HepG2 (cell line): Measurements from ENCODE around the gene TMEM174. TPM values are rescaled to one million over a fixed set of nuclear protein-coding genes. Genes with fewer than 3 reads are reported as not detected.

Experiments used
- CCAR2 ChIP-seq: fragments of 200-400 bp; formaldehyde crosslinking; optimal IDR thresholded peaks from 2 replicates; pipeline ENCODE3; 2018; ENCODE audit warnings: low read depth, mild to moderate bottlenecking, low read length, moderate library complexity
- DZIP1 ChIP-seq: sonication (generic); formaldehyde crosslinking; IDR thresholded peaks from 2 replicates; pipeline ENCODE4 v1.5.0; 2020; ENCODE audit warnings: mild to moderate bottlenecking, missing genetic modification reagents
- GFI1 ChIP-seq: sonication (generic); formaldehyde crosslinking; IDR thresholded peaks from 2 replicates; pipeline ENCODE4 v1.5.0; 2020; ENCODE audit warnings: missing genetic modification reagents, mild to moderate bottlenecking, borderline replicate concordance
- HCFC1 ChIP-seq: fragments of 150-350 bp; IDR thresholded peaks from 2 replicates; pipeline ENCODE4 v1.6.1; 2014; ENCODE audit warnings: low read depth, low read length
- IRX3 ChIP-seq: sonication (generic); formaldehyde crosslinking; IDR thresholded peaks from 2 replicates; pipeline ENCODE4 v1.8.1; 2023; ENCODE audit warnings: mild to moderate bottlenecking, low read depth, missing genetic modification reagents, borderline replicate concordance
- NCOR1 ChIP-seq: fragments of 200-600 bp; sonication (generic); IDR thresholded peaks from 2 replicates; pipeline ENCODE4 v1.7.0; 2017; ENCODE audit warnings: antibody characterized with exemption, low read length, borderline replicate concordance
- PHF5A ChIP-seq: IDR thresholded peaks from one replicate; pipeline ENCODE4 v1.6.1; 2018; ENCODE audit warnings: low read depth, missing genetic modification reagents; ENCODE audit not compliant: unreplicated experiment
- POLR2G ChIP-seq: fragments of 200-400 bp; formaldehyde crosslinking; IDR thresholded peaks from 2 replicates; pipeline ENCODE4 v1.6.1; 2018; ENCODE audit warnings: mild to moderate bottlenecking, low read depth, low read length, moderate library complexity
- SALL1 ChIP-seq: sonication (generic); formaldehyde crosslinking; IDR thresholded peaks from 2 replicates; pipeline ENCODE4 v1.8.0; 2022; ENCODE audit warnings: mild to moderate bottlenecking, missing genetic modification reagents
- SKIL ChIP-seq: sonication (generic); formaldehyde crosslinking; IDR thresholded peaks from 2 replicates; pipeline ENCODE4 v1.8.0; 2022; ENCODE audit warnings: missing genetic modification reagents, mild to moderate bottlenecking, moderate library complexity, borderline replicate concordance
- SMAD1 ChIP-seq: sonication (generic); formaldehyde crosslinking; IDR thresholded peaks from 2 replicates; pipeline ENCODE4 v1.4.0; 2020; ENCODE audit warnings: missing genetic modification reagents, low read depth, mild to moderate bottlenecking, borderline replicate concordance
- TARDBP ChIP-seq: sonication (generic); formaldehyde crosslinking; IDR thresholded peaks from 2 replicates; pipeline ENCODE4 v1.8.0; 2022; ENCODE audit warnings: mild to moderate bottlenecking, missing genetic modification reagents
- polyA plus RNA-seq, 8 experiments: library from polyadenylated mRNA; depleted of rRNA in 3 of 8; stranded (reverse) in 7 of 8; unstranded in 1 of 8; fragments of >200 nt; fragmentation: Illumina TruSeq in 4 of 8; extraction: Trizol in 4 of 8; gene quantifications; 2 replicates each; pipeline versions ENCODE4 v1.2.1 to v1.2.3, GENCODE V29; 2011 to 2016; ENCODE audit warnings: low read depth in 4 of 8, missing spikeins in 1 of 8, mixed read lengths in 1 of 8; ENCODE audit not compliant: insufficient read depth in 1 of 8
- total RNA-seq, 5 experiments: library from RNA; depleted of rRNA; stranded (reverse); fragments of >200 nt; fragmentation: Illumina TruSeq; extraction: Trizol; gene quantifications; 2 replicates each; pipeline ENCODE4 v1.2.3, GENCODE V29; 2016; ENCODE audit warnings: low read depth in 1 of 5
- TF ChIP-seq, protein P1 (sequence below): sonication (generic); formaldehyde crosslinking; conservative IDR thresholded peaks from 2 replicates; pipeline ENCODE4 v1.4.0; 2020; ENCODE audit warnings: mild to moderate bottlenecking, missing genetic modification reagents, moderate library complexity
- TF ChIP-seq, protein P2 (sequence below): sonication (generic); formaldehyde crosslinking; IDR thresholded peaks from 2 replicates; pipeline ENCODE4 v1.4.0; 2020; ENCODE audit warnings: missing genetic modification reagents
- TF ChIP-seq, protein P3 (sequence below): IDR thresholded peaks from 2 replicates; pipeline ENCODE4 v1.6.1; 2016; ENCODE audit warnings: missing genetic modification reagents, missing compliant biosample characterization

Gene TMEM174
- total and polyA plus RNA-seq, 2 of the 13 experiments (the other 11 are each of a cell fraction or from before 2014, with no cell fraction given), result not detected

DNA sequence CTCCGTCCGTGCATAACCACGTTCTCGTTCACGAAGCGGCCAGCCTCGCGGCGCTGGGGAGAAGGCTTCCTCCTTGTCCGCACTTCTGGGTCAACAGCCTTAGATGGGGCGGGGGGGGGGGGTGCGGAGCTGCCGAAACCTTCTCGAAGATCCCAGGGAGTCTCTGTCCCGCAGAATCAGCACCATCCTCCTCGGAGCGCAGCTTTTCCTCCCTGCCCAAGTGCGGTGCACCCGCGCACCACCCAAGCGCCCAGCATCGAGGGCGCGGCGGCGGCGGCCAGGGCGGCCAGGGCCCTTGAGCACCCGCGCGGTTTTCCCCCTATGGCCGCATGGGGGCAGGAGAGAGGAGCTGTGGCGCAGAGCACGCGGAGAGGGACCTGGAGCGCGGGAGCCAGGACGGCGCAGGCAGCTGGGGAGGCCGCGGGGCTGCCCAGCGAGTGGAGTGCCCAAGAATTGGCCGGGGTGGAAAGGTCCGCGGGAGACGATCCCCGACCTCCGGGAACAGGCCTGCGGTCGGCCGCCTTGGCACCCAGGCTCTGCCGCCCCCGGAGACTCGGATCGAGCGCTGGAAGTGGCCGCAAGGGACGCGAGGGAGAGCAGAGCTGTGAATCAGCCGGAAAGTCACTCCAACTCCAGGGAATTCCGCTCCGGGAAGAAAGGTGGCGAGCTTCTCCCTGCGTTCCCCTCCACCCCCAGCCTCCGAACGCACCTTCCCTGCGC is 43.1 kb downstream of the TMEM174 start (continued):
- TF ChIP-seq SALL1 (CRISPR knock-in tag), result peak; percentile 89
- no peak for TF ChIP-seq CCAR2
- TF ChIP-seq, protein P1, sequence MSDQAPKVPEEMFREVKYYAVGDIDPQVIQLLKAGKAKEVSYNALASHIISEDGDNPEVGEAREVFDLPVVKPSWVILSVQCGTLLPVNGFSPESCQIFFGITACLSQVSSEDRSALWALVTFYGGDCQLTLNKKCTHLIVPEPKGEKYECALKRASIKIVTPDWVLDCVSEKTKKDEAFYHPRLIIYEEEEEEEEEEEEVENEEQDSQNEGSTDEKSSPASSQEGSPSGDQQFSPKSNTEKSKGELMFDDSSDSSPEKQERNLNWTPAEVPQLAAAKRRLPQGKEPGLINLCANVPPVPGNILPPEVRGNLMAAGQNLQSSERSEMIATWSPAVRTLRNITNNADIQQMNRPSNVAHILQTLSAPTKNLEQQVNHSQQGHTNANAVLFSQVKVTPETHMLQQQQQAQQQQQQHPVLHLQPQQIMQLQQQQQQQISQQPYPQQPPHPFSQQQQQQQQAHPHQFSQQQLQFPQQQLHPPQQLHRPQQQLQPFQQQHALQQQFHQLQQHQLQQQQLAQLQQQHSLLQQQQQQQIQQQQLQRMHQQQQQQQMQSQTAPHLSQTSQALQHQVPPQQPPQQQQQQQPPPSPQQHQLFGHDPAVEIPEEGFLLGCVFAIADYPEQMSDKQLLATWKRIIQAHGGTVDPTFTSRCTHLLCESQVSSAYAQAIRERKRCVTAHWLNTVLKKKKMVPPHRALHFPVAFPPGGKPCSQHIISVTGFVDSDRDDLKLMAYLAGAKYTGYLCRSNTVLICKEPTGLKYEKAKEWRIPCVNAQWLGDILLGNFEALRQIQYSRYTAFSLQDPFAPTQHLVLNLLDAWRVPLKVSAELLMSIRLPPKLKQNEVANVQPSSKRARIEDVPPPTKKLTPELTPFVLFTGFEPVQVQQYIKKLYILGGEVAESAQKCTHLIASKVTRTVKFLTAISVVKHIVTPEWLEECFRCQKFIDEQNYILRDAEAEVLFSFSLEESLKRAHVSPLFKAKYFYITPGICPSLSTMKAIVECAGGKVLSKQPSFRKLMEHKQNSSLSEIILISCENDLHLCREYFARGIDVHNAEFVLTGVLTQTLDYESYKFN (CRISPR knock-in tag), result no peak
- peak; percentile 72; the same call in 1 of the 2 replicates for TF ChIP-seq SMAD1 (CRISPR knock-in tag)
- TF ChIP-seq NCOR1, result no peak
- TF ChIP-seq, protein P2, sequence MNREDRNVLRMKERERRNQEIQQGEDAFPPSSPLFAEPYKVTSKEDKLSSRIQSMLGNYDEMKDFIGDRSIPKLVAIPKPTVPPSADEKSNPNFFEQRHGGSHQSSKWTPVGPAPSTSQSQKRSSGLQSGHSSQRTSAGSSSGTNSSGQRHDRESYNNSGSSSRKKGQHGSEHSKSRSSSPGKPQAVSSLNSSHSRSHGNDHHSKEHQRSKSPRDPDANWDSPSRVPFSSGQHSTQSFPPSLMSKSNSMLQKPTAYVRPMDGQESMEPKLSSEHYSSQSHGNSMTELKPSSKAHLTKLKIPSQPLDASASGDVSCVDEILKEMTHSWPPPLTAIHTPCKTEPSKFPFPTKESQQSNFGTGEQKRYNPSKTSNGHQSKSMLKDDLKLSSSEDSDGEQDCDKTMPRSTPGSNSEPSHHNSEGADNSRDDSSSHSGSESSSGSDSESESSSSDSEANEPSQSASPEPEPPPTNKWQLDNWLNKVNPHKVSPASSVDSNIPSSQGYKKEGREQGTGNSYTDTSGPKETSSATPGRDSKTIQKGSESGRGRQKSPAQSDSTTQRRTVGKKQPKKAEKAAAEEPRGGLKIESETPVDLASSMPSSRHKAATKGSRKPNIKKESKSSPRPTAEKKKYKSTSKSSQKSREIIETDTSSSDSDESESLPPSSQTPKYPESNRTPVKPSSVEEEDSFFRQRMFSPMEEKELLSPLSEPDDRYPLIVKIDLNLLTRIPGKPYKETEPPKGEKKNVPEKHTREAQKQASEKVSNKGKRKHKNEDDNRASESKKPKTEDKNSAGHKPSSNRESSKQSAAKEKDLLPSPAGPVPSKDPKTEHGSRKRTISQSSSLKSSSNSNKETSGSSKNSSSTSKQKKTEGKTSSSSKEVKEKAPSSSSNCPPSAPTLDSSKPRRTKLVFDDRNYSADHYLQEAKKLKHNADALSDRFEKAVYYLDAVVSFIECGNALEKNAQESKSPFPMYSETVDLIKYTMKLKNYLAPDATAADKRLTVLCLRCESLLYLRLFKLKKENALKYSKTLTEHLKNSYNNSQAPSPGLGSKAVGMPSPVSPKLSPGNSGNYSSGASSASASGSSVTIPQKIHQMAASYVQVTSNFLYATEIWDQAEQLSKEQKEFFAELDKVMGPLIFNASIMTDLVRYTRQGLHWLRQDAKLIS (CRISPR knock-in tag), result no peak
- TF ChIP-seq HCFC1, result no peak
- TF ChIP-seq POLR2G, result no peak
- no peak for TF ChIP-seq IRX3
- TF ChIP-seq, protein P3, sequence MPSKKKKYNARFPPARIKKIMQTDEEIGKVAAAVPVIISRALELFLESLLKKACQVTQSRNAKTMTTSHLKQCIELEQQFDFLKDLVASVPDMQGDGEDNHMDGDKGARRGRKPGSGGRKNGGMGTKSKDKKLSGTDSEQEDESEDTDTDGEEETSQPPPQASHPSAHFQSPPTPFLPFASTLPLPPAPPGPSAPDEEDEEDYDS (CRISPR knock-in tag), result no peak
- no peak for TF ChIP-seq DZIP1 (CRISPR knock-in tag)
- TF ChIP-seq SKIL (CRISPR knock-in tag), result no peak
- TF ChIP-seq TARDBP, result 0 out of 2 replicates have a peak, but pooled peaks have one; percentile 24
- no peak for TF ChIP-seq PHF5A
- no peak for TF ChIP-seq GFI1 (CRISPR knock-in tag)
